Stomach (tissue), 4 donors: ENCODE data around the gene COL10A1.

Experiments
- EP300 ChIP-seq: sonication (generic); formaldehyde crosslinking; IDR thresholded peaks from one replicate; pipeline ENCODE4 v1.6.1; 2017; ENCODE audit warnings: antibody characterized with exemption
- POLR2A ChIP-seq, 4 donors: fragments of 450-650 bp; IDR thresholded peaks; one replicate each; pipeline ENCODE4 v1.6.1; 2016; ENCODE audit warnings: antibody characterized with exemption in 4 of 4, control low read depth in 2 of 4, mild to moderate bottlenecking in 1 of 4, moderate library complexity in 1 of 4
- TF ChIP-seq, protein P1 (sequence below), 7 experiments: fragments of 450-650 bp in 4 of 7; fragments of 200-600 bp in 3 of 7; sonication (generic) in 3 of 7; IDR thresholded peaks; one replicate each; pipeline ENCODE4 v1.5.1; 2016 to 2019; ENCODE audit warnings: antibody characterized with exemption in 7 of 7, control low read depth in 2 of 7, mild to moderate bottlenecking in 1 of 7

DNA sequence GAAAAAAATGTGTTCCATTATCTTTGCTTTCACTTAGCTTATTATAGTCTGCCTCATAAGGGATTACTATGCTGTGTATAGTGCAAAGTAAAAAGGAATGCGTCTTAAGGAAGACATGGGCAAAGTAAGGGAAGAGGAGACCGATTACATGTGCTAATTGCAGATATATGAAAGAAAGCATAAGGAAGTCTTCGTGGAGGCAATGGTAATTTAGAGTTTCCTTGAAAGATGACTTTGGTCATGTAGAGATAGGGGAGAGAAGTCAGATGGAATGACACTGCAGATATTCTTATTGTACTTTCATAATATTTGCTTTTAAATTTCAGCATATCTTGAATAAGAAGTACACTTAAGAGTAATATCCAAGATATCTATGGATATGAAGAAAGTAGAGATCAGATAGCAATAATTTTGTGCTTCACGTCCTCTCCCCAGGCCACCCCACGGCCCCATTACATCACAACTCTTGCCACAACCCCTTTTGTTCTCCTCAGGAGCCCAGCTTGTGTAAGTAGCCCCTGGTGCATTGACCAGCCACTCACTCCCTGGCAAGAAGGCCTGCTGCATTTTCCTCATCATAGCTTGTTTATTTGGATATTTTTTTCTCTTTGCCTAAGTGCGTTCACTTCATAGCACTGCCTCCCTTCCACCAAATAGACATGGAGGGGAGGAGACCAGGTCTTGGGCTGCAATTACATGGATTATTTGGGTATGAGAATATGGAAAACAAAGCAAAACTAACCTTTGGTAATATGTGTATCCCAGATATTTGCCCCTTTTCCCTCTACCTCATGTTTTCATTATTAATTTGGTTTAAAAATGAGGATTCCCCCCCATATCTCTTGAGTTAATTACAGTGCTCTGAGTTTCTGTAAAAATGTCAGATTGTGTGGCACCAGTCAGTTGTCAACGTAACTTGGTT lies 30.7 kb upstream of the COL10A1 start:
- TF ChIP-seq, protein P1, sequence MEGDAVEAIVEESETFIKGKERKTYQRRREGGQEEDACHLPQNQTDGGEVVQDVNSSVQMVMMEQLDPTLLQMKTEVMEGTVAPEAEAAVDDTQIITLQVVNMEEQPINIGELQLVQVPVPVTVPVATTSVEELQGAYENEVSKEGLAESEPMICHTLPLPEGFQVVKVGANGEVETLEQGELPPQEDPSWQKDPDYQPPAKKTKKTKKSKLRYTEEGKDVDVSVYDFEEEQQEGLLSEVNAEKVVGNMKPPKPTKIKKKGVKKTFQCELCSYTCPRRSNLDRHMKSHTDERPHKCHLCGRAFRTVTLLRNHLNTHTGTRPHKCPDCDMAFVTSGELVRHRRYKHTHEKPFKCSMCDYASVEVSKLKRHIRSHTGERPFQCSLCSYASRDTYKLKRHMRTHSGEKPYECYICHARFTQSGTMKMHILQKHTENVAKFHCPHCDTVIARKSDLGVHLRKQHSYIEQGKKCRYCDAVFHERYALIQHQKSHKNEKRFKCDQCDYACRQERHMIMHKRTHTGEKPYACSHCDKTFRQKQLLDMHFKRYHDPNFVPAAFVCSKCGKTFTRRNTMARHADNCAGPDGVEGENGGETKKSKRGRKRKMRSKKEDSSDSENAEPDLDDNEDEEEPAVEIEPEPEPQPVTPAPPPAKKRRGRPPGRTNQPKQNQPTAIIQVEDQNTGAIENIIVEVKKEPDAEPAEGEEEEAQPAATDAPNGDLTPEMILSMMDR (IDR thresholded peaks at IDR 0.05), result no peak
- TF ChIP-seq POLR2A (IDR thresholded peaks at IDR 0.05) (no peak), EP300 (no peak)
